Stimulated activated CD4-positive, alpha-beta T cell treated with anti-CD3 and anti-CD28 coated beads, Interleukin-4, amount 100 ng/mL, for 48 hours (primary cell): Measurements from ENCODE around the gene PLAC9.

Source experiments
- DNase-seq, 2 donors: peaks; one replicate each; pipeline ENCODE4 v3.0.0-alpha.2; 2020; ENCODE audit warnings: low read depth in 2 of 2

PLAC9 gene

GRCh38 chr10:80160361-80161320 lies 28.1 kb downstream of the PLAC9 start:
- no peak for DNase-seq

DNA sequence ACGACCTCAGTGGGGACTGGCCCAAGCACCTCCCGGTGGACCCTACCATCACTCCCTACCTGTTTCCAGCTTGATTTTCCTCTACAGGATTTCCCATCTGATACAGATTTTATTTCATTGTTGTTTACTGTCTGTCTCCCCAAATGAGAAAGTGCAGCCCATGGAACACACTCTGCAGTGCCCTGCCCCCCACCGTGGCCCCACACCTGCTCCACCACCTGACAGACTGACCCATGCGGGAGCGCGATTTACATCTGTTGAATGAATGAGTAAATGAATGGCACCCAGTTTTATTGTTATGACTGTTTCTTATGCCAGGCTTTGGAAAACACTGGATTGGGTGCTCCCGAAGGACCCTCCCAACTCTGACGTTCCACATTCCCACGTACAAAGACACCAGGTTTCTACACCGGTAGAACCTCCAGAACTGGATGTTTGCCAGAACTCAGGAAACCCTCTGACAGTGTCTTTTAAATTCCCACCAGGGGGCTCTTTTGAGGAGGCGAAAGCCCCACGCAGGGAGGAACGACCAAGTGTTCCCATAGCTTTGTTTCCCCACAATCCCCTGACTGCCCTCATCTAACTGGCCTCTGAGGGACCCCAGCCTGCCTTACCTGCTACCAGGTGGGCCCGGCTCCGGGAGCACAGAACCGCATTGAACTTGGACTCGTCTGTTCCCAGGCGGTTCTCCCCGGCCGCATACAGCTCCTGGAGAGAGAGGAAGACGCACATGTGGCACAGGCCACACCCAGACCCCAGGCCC lies 29.0 kb downstream of the PLAC9 start:
- no peak for DNase-seq

GRCh38 chr10:80163741-80164341 lies 31.3 kb downstream of the PLAC9 start:
- DNase-seq = no peak

DNA sequence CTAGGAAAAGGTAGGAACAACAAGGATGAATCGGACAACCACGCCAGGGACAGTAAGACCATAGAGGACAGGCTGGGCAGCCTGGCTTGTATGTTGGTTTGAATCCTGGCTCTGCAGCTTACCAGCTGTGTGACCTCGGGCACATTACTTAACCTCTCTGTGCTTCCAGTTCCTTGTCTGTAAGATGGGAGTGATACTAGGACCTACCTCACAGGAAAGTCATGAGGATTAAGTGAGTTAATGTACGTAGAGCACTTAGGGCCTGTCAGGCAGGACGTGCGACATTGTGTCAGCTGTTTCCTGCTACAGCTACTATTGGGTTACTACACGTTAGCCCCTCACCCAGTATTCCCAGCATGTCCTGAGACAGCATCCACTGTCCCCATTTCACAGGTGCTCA lies 32.1 kb downstream of the PLAC9 start:
- DNase-seq = no peak

DNA sequence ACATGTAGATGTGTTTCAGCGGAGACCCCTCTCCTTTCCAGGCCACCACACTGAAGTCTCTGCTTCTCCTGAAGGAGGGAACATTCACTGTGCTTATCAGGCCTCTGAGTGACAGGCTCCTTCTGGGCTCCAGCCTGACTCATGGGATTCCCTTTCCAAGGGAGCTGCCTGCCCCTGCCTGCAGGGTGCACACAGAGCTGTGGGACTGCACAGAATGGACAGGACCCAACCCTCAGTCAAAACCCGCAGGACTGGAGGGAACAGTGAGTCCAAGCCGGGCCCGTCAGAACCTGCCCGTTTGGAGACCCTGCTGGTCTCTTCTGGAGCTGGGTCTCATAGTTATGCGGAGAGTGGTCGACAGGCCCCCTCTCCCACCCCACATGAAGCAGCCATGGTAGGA lies 32.6 kb downstream of the PLAC9 start:
- no peak for DNase-seq

DNA sequence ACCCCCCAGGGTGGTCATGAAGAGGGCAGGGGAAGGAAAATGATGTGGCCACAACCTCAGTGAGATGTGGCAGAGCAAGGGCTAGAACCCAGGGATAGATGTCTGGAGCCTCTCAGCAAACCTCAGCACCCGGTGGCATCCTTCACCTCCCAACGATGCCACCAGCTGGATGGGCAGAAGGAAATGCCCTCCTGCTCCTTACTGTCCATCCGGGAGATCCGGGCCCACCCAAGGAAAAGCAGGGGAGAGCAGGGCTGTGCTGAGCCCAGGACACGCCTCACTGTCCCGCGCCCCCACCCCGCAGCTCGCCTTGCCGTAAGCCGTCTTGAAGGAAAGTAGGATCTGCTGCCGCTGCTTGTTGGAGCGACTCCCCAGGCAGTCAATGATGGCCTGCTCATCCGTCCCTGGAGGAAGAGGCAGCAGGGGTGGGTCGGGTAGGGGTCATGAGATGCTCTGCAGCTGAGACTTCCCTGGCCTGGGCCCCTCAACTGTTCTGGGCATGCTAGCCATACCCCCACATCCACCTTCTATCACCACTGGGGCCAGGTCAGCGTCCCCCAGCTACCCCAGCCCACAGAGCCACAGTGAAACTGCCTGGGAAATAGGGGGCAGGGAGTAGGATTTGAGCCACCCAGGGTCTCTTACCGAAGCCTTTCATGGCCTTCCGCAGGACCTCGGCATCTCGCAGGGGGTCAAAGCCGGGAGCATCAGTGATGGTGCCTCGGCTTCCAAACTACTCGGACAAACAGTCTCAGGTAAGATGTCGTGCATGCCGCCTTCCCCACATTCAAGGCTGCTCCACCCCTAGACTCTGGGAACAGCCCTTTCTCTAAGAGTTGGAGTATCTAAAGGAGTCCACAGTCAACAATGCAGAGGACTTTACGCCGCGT lies 34.3 kb downstream of the PLAC9 start:
- DNase-seq = no peak

- DNase-seq = no peak
Observed at GRCh38 chr10:80167471-80168161, 35.1 kb downstream of the PLAC9 start.

- no peak for DNase-seq
Observed at GRCh38 chr10:80168162-80168511, 35.6 kb downstream of the PLAC9 start.

DNA sequence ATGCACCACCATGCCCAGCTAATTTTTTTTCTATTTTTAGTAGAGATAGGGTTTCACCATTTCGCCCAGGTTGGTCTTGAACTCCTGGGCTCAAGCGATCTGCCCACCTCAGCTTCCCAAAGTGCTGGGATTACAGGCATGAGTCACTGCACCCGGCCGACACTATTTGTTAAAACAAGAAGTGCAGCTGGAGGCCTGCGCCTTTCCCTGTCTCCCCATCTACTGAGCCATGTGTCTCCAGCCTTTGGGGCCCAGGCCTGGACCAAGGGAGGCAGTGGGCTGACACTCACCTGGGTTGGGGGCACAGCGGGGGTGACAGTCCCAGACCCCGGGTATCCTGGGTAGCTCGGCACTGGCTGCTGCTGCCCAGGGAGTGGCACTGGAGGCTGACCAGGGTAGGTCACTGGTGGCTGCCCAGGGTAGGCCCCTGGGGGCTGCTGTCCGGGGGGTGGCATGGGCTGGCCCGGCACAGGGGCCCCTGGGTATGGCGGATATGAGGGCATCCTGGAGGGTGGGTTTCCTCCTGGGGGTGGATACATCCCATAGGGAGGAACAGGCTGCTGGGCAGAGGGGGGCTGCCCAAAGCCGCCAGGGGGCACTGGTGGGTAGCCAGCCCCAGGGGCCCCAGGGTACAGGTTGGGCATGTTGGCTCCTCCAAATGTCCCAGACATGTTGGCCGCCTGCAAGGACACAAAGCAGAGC lies 36.3 kb downstream of the PLAC9 start:
- DNase-seq = peak in 1 of 2 donors; percentile 11

DNA sequence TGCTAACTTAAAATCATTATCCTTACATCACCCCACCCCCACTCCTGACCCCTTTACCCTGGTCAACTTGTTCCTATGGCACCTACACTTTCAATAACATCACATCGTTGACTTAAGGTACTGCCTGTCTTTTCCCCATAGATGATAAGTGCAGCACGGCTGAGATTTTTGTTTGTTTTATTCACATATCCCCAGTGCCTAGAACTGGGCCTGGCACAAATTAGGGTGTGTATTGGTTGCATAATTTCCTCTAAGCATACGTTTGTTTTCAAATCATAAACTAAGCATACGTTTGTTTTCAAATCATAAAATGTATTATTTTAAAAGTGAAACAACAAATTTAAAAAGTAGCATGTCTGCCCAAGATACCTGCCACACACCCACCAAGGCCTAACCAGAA lies 37.5 kb downstream of the PLAC9 start:
- DNase-seq = no peak

DNA sequence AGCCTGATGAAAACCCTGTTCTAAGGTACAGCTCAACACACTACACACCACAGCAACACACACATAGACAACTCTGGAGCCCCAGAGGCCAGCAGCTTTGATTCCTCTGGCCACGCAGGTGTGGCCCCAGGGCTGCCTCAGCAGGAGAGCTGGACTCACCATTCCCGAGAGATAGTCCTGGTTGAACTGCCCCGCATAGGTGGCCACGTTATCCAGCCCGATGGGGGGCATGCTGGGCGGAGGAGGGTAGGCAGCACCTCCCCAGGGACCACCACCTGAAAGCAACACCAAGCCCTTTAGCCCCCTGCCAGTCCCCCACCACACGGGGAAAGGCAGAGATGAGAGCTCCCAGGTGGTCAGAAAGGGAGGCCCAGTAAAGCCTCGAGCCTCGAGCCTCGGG lies 38.1 kb downstream of the PLAC9 start:
- DNase-seq = no peak

- DNase-seq = no peak
Observed at GRCh38 chr10:80171248-80171660, 38.7 kb downstream of the PLAC9 start.

- no peak for DNase-seq
Observed at GRCh38 chr10:80172896-80173295, 40.4 kb downstream of the PLAC9 start.

GRCh38 chr10:80173466-80173865 lies 40.9 kb downstream of the PLAC9 start:
- no peak for DNase-seq

GRCh38 chr10:80174641-80175395 lies 42.3 kb downstream of the PLAC9 start:
- DNase-seq = no peak

- DNase-seq = no peak
Observed at GRCh38 chr10:80176526-80176925, 44.0 kb downstream of the PLAC9 start.

DNA sequence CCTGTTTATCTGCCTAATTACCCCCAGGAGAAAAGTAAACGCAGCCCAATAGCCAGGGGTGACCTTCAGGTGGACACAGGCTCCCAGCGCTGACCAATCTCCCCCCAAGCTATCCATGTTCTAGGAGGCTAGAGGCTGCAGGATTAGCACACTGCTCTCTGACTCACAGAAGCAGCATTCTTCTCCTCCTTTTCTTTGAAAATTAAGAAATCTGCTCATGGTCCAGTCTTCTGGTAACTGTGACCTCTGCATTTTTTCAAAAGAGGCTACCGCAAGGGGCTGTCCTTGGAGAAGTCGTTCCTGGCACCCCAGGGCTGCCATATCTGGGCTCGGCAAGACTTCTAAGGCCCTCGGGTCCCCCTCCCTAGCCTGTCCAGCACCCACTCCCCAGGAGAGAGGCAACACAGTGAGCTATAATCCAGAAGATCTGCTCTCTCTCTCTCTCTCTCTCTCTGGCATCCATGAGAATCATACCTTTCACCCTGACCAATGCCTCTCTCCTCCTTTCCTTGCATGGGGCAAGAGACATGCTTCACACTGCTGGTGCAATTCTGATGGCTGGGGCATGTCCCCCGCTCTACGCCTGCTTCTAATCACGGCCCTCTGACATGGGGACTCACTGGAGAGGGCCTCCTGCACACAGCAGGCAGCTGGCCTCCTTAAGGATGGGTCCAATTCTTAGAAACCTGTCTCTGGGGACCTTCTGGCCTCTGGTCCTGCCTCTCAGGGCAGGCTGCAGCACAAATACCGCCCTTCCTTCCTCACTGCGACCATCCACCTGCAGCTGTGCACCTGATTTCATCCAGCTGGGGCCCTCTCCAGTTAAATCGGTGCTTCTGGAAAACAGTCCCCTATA lies 45.5 kb downstream of the PLAC9 start:
- no peak for DNase-seq

DNA sequence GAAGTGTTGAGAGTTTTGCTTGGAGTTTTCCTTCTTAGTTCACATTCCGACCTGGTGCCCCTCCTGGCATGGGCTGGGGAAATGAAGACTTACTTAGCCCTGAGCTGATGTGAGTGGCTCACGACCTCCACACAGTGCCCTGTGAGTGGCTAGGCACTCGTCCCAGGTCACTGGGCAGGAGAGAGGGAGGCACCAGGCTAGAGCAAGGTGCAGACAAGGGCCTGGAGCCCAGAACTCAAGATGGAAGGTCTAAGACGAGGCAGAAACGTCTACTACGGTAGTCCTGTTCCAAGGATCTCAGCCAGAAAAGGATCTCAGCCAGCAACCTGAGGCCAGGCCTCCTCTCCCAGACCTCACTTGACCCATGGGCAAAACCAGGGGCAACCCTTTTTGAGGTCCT lies 50.5 kb downstream of the PLAC9 start:
- DNase-seq = no peak

GRCh38 chr10:80183436-80183835 lies 50.9 kb downstream of the PLAC9 start:
- DNase-seq = no peak
